OCI-LY7 (cell line): ENCODE measurements around the gene CAPN9. TPM values are rescaled to one million over a fixed set of nuclear protein-coding genes. Genes with fewer than 3 reads are reported as not detected.

Source experiments
- BruUV-seq: library from RNA; stranded (reverse); fragments of 400-500 nt; replicated peaks from 2 replicates; lab custom pipeline; 2021; lab: Mats Ljungman, UMichigan
- CTCF ChIA-PET: fragments of 300-600 bp; sonication (Branson Sonifier 250); formaldehyde crosslinking; loops from one replicate; lab custom pipeline; 2022; ENCODE audit warnings: antibody characterized with exemption; ENCODE audit not compliant: unreplicated experiment; lab: Charles Lee
- POLR2A ChIA-PET: fragments of 300-600 bp; sonication (Branson Sonifier 250); formaldehyde crosslinking; loops from one replicate; lab custom pipeline; 2022; ENCODE audit warnings: antibody characterized with exemption; lab: Charles Lee
- DNase-seq: peaks from one replicate; pipeline ENCODE4 v3.0.0-alpha.2; 2015; ENCODE audit warnings: low spot score
- H2AFZ ChIP-seq: fragments of 200-600 bp; sonication (generic), shearing (Covaris generic); 2 replicates; pipeline ENCODE4 v1.6.1; 2014; ENCODE audit warnings: mild to moderate bottlenecking, antibody characterized with exemption, low read length, moderate library complexity
- H3K27ac ChIP-seq: fragments of 200-600 bp; sonication (generic); 2 replicates; pipeline ENCODE4 v1.5.1; 2014; ENCODE audit warnings: mixed run types, low read depth, mild to moderate bottlenecking, moderate library complexity, low read length, inconsistent platforms; ENCODE audit not compliant: poor library complexity, severe bottlenecking
- H3K36me3 ChIP-seq: fragments of 200-600 bp; sonication (generic); 2 replicates; pipeline ENCODE4 v1.6.1; 2014; ENCODE audit warnings: mild to moderate bottlenecking, antibody characterized with exemption, low read length, moderate library complexity, mixed read lengths; ENCODE audit not compliant: insufficient read depth
- H3K4me1 ChIP-seq: fragments of 200-600 bp; sonication (generic); 2 replicates; pipeline ENCODE4 v1.5.1; 2014; ENCODE audit warnings: mild to moderate bottlenecking, low read length; ENCODE audit not compliant: insufficient read depth, poor library complexity, severe bottlenecking
- H3K4me2 ChIP-seq: fragments of 200-600 bp; sonication (generic); 2 replicates; pipeline ENCODE4 v1.6.1; 2014; ENCODE audit warnings: mild to moderate bottlenecking, low read length
- H3K4me3 ChIP-seq: fragments of 200-600 bp; sonication (generic); 2 replicates; pipeline ENCODE4 v1.5.1; 2014; ENCODE audit warnings: mild to moderate bottlenecking, low read depth, low read length; ENCODE audit not compliant: poor library complexity, severe bottlenecking
- H3K79me2 ChIP-seq: fragments of 200-600 bp; sonication (generic); 2 replicates; pipeline ENCODE4 v1.6.1; 2016; ENCODE audit warnings: low read depth, mild to moderate bottlenecking, low read length, moderate library complexity, mixed read lengths; ENCODE audit not compliant: insufficient read depth
- H3K9me2 ChIP-seq: fragments of 200-600 bp; sonication (generic); 2 replicates; pipeline ENCODE4 v1.6.1; 2016; ENCODE audit warnings: mild to moderate bottlenecking, low read length, mixed read lengths; ENCODE audit not compliant: insufficient read depth
- H3K9me3 ChIP-seq: fragments of 200-600 bp; sonication (generic); 2 replicates; pipeline ENCODE4 v1.6.1; 2014; ENCODE audit warnings: mild to moderate bottlenecking, mixed run types, low read length, mixed read lengths
- H4K20me1 ChIP-seq: fragments of 200-600 bp; sonication (generic); 2 replicates; pipeline ENCODE4 v1.6.1; 2014; ENCODE audit warnings: mild to moderate bottlenecking, antibody characterized with exemption, low read length, moderate library complexity, mixed read lengths; ENCODE audit not compliant: insufficient read depth
- EZH2phosphoT487 ChIP-seq: fragments of 200-600 bp; sonication (generic); IDR thresholded peaks from 2 replicates; pipeline ENCODE4 v1.6.1; 2018; ENCODE audit warnings: low read depth, borderline replicate concordance, mild to moderate bottlenecking, mixed run types, antibody characterized with exemption, low read length, moderate library complexity, mixed read lengths
- intact Hi-C: fragments of 100-400 bp; cut with micrococcal nuclease; formaldehyde crosslinking; loops from one replicate; pipeline ENCODE4 v1.10.0; 2022; ENCODE audit not compliant: unreplicated experiment
- total RNA-seq, 2 experiments: library from RNA; depleted of rRNA in 1 of 2; stranded (reverse); fragments of >200 nt in 1 of 2; shearing (Covaris generic) in 1 of 2; gene quantifications; 2 replicates each; pipeline ENCODE4 v1.2.3, GENCODE V29; 2014 to 2022
- TF ChIP-seq, protein P1 (sequence below): fragments of 200-600 bp; sonication (generic); conservative IDR thresholded peaks from 2 replicates; pipeline ENCODE4 v1.5.1; 2014; ENCODE audit warnings: mild to moderate bottlenecking, antibody characterized with exemption, low read length, moderate library complexity, mixed read lengths

CAPN9 gene
- total RNA-seq, 2 experiments from 2014 or later, result not detected

GRCh38 chr1:230760360-230760827 is 13.2 kb downstream of the CAPN9 start:
- ChIA-PET CTCF (no interaction called here), POLR2A (no interaction called here)
- no peak for TF ChIP-seq EZH2phosphoT487
- TF ChIP-seq, protein P1, sequence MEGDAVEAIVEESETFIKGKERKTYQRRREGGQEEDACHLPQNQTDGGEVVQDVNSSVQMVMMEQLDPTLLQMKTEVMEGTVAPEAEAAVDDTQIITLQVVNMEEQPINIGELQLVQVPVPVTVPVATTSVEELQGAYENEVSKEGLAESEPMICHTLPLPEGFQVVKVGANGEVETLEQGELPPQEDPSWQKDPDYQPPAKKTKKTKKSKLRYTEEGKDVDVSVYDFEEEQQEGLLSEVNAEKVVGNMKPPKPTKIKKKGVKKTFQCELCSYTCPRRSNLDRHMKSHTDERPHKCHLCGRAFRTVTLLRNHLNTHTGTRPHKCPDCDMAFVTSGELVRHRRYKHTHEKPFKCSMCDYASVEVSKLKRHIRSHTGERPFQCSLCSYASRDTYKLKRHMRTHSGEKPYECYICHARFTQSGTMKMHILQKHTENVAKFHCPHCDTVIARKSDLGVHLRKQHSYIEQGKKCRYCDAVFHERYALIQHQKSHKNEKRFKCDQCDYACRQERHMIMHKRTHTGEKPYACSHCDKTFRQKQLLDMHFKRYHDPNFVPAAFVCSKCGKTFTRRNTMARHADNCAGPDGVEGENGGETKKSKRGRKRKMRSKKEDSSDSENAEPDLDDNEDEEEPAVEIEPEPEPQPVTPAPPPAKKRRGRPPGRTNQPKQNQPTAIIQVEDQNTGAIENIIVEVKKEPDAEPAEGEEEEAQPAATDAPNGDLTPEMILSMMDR, result 0 out of 2 replicates have a peak, but pooled peaks have one; percentile 32
- H3K4me1 ChIP-seq, result no peaks in the 10 kb centered on the region
- H3K27ac ChIP-seq, result no peak overlapping the region
- BruUV-seq, result no TSS peak
- no peak overlapping the region for H3K4me2 ChIP-seq
- H4K20me1 ChIP-seq, result no peaks in the 10 kb centered on the region
- no peaks in the 10 kb centered on the region for H3K9me3 ChIP-seq
- H2AFZ ChIP-seq, result no peak overlapping the region
- H3K79me2 ChIP-seq, result no peaks in the 10 kb centered on the region
- intact Hi-C loops, result loop anchor here (5.0 kb wide), 1 partner anchor 128 kb away; no protein-coding TSS in a partner anchor
- peak; percentile 14 for DNase-seq
- no peak overlapping the region for H3K4me3 ChIP-seq
- H3K9me2 ChIP-seq, result no peaks in the 10 kb centered on the region
- no peaks in the 10 kb centered on the region for H3K36me3 ChIP-seq

- Histone ChIP-seq H3K4me3 (no peak overlapping the region), H3K9me2 (no peaks in the 10 kb centered on the region), H3K4me2 (no peak overlapping the region), H3K79me2 (no peaks in the 10 kb centered on the region), H3K36me3 (no peaks in the 10 kb centered on the region), H4K20me1 (no peaks in the 10 kb centered on the region), H2AFZ (no peak overlapping the region), H3K4me1 (no peaks in the 10 kb centered on the region), H3K27ac (no peak overlapping the region), H3K9me3 (no peaks in the 10 kb centered on the region)
- no TSS peak for BruUV-seq
- CTCF ChIA-PET, result no interaction called here
- POLR2A ChIA-PET, result interaction anchor here (0.5 kb wide), 1 partner anchor 117 kb away, joined by 3 read pairs; no protein-coding TSS in a partner anchor
- intact Hi-C loops, result loop anchor here (5.0 kb wide), 1 partner anchor 129 kb away; no protein-coding TSS in a partner anchor
- TF ChIP-seq EZH2phosphoT487, result no peak
- TF ChIP-seq, protein P1, result no peak
- DNase-seq, result no peak
These were observed 14.4 kb downstream of the CAPN9 start for GRCh38 chr1:230761443-230762167.
